Occipital lobe (tissue), 2 donors: ENCODE measurements around the gene GRK1. TPM values are rescaled to one million over a fixed set of nuclear protein-coding genes. Genes with fewer than 3 reads are reported as not detected.

ENCODE experiments used
- DNase-seq: peaks from one replicate; lab custom pipeline; 2025; lab: John Stamatoyannopoulos, UW
- total RNA-seq: library from RNA; depleted of rRNA; stranded (reverse); fragments of >200 nt; gene quantifications from one replicate; pipeline ENCODE4 v1.2.3, GENCODE V29; 2014

The GRK1 gene
- total RNA-seq, 1 donor from 2014 or later: not detected

DNA sequence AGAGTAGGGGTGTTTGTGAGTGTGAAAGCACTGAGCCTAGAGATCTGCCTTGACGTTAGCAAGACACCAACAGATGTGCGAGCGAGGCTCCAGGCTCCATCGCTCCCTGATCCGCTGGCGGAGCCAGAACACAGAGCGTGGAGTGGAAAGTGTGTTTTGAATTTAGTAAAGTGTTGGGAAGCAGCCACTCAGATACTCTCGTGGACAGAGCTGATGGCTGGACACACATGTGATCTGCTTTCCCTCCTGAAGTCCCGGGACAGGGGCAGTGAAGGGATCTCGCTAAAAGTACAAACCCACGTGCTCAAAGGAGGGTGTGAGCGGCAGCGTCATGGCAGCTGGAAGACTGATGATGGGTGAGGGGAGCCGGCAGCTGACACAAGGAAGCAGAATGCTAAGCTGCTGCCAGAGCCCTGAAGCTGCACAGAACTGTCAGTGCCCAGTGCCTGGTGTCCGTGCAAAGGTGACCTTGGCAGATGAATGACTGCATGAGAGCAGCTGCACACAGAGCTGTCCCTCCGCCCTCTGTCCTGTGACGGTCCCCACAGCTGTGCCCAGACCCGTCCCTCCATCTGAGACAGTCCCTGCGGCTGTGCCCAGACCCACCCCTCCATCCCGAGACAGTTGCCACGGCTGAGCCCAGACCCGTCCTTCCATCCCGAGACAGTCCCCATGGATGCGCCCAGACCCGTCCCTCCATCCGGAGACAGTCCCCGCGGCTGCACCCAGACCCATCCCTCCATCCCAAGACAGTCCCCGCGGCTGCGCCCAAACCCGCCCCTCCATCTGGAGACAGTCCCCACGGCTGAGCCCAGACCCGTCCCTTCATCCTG, 62.4 kb downstream of the GRK1 start:
- no peak for DNase-seq

DNA sequence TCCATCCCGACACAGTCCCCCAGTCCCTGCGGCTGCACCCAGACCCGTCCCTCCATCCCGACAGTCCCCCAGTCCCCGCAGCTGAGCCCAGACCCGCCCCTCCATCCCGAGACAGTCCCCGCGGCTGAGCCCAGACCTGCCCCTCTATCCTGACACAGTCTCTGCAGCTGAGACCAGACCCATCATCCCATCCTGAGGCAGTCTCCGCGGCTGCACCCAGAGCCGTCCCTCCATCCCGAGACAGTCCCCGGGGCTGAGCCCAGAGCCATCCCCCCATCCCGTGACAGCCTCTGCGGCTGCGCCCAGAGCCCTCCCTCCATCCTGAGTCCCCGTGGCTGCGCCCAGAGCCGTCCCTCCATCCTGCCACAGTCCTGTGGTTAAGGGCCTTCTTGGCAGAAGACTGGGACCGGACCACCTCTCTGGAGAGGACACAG, 63.3 kb downstream of the GRK1 start:
- no peak for DNase-seq

DNA sequence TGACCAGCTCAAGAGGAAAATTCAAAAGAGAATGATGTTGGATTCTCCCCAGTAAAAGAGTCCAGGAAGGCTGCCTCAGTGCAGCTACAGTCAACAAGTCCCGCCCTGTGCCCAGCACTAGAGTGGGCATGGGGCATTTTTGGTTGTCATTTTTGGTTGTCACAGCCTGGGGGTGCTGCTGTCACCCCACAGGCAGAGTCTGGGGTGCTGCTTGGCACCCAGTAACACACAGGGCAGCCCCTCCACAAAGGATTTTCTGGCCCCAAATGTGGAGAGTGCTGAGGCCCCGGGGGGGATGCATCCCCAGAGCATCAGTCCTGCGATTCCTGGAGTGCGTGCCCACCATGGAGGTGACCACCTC, 63.8 kb downstream of the GRK1 start:
- no peak for DNase-seq

DNA sequence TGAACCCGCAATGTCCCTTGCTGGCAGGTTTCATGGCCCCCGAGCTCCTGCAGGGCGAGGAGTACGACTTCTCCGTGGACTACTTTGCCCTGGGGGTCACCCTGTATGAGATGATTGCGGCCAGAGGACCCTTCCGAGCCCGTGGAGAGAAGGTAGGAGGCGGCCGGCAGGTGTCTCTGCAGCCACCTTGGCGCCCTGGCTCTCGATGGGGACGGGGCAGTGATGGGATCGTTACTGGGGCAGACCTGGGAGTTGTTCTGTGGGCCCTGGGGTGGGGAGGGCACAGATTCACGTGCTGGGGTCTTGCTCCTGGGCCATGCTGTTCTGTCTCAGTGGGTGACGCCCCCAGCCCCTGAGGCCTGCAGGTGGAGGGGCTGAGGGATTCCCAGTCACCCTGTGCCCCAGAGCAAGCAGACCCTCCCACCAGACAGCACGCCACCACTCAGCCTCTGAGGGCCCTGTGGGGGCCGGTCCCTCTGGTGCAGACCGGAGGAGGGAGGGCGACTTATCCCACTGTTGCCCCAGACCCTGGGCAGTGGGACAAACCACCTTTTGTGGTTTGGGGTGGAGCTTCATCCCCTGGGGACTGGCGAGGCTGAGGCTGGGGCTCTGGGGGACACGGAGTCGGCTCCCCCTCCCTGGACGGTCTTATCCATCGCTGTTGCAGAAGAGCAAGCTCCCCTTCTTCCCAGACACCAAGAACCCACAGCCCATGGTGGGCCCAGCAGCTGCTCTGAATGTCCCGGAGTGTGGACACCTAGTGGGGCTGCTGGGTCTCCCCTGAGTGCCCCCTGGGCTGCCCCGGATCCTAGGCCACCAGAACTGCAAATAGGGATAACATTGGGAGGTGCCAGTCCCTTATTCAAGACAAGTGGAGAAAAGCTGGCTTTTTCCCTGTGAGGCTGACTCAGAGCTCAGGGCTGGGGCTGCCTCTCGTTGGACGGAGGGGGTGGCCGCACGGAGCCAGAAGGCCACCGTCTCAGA, 64.5 kb downstream of the GRK1 start:
- DNase-seq: no peak

DNA sequence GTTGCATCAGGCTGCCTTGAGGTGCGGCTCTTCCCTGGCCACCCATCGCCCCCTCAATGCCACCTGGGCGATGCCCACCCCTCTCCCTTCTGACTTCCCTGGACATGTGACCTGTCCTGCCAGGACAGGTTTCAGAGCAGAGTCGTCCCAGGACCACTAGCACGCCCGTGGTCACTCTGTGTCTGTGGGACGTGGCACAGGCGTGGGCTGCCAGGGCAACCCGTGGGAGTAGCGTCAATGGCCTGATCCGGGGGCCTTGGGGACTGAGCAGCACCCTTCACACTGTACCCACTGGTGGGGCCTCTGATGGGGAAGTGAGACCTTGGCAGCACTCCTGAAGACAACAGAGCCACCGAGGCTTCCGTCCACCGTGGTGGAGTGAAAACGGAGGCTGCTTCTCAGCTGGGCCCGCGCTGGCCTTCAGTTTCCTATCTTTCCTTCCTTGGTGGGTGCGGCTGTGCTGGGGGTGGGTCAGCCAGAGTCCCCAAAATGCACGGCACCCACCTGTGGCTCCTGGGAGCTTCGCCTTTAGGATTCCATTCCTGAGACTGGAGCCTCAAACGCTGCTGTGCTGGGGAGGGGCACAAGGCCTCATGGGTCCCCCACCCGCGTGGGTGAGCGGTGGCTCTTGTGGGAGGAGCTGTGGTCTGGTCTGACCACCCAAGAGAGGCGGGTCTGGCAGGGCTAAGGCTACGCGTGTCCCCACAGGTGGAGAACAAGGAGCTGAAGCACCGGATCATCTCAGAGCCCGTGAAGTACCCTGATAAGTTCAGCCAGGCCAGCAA, 65.3 kb downstream of the GRK1 start:
- no peak for DNase-seq

DNA sequence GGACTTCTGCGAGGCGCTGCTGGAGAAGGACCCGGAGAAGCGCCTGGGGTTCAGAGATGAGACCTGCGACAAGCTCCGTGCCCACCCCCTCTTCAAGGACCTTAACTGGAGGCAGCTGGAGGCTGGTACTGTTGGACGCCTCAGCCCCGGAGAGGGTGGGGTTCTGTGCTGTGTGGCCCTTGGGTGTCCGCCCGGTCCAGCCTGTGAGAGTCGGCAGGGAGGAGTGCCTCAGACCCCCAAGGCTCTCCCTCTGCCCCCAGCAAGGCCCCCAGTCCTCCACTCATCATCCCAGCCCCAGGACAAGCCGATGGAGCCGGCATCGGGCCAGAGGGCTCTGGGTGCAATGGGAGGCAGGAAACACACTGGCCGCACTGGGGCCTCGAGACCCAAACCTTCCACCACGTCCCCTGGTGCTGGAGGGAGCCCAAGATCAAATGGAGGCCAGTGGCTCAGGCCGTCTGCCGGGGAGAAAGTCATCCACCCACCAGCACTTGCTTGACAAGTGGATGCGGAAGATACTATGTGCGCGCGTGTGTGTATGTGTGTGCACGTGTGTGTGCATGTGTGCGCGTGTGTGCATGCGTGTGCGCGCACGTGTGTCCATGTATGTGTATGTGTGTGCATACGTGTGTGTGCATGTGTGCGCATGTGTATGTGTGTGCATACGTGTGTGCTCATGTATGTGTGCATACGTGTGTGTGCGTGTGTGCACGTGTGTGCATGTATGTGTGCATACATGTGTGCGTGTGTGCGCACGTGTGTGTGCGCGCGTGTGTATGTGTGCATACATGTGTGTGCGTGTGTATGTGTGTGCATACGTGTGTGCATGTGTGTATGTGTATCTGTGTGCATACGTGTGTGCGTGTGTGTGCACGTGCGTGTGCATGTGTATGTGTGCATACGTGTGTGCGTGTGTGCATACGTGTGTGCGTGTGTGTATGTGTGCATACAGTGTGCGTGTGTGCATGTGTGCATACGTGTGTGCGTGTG, 66.2 kb downstream of the GRK1 start:
- DNase-seq: no peak

DNA sequence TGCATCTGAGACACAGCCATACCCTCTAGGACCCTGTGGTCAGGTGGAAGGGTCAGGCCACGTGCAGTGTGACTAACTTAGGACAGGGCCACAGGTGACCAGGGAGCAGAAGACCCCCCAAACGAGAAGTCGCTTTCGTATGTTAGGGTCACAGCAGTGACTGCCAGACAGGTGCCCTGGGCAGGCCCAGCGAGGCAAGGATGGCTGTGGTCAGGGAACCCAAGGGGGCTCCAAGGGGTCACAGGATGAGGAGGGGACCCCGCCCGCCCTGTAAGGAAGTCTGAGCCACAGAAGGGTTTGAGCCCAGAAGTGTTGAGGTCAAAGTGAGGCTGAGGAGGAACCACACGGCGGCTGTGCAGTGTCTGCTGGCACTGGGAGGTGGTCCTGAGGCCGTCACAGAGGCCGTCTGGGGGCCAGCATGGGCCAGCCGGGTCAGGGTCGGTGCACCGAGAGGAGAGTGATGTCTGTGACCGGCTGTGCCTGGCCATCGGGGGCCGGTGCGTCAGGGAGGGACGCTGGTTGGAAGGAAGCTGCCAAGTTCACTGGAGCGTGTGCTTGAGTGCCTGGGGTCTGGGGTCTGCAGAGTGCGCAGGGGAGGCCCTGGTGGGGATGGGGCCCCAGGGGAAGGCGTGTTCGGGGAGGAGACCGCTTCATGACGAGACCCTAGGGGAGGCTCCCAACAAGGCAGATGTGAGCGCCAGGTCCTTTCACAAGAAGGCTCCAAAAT, 67.2 kb downstream of the GRK1 start:
- DNase-seq: no peak

DNA sequence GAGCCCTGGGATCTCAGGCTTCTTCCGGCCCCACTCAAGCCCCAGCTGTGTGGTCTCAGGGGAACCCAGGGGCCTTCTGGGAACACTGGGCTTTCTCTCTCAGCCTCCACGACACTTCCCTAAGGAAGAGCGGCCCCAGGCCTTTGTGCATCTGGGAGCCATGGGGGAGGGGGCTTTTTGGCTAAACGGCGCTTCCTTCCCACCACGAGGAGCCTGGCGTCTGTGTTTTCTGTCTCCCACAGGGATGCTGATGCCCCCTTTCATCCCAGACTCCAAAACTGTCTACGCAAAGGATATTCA, 67.8 kb downstream of the GRK1 start:
- no peak for DNase-seq

DNA sequence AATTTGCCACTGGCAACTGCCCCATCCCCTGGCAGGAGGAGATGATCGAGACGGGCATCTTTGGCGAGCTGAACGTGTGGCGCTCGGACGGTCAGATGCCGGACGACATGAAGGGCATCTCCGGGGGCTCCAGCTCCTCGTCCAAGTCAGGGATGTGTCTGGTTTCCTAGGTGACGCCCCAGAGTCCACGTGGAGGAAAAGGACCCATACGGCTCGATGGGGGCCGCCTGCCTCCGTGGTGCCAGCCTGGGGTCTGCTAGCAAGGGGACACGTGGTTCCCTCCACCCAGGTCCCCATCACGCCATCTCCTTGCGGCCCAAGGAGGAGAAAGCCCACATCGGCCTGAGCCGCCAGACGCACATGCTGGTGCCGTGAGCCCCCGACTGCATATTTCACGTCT, 68.2 kb downstream of the GRK1 start:
- DNase-seq: no peak

DNA sequence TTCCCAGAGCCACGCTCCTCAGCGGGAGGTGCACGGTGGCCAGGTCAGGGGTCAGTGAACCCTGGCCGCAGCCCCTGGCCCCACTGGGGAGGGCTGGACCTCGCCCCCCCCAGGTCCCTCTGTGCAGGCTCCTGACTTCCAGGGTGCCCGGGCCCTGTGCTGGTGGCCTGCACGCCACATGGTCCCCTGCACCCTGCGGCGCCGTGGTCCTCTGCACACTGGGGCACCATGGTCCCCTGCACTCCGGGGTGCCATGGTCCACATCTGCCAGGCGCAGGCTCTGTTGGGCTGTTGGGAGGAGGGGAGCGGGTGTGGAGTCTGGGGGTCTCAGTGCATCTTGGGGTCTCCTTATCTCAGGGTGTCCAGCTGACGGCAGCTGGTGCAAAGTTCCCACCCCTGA, 68.7 kb downstream of the GRK1 start:
- DNase-seq: no peak

DNA sequence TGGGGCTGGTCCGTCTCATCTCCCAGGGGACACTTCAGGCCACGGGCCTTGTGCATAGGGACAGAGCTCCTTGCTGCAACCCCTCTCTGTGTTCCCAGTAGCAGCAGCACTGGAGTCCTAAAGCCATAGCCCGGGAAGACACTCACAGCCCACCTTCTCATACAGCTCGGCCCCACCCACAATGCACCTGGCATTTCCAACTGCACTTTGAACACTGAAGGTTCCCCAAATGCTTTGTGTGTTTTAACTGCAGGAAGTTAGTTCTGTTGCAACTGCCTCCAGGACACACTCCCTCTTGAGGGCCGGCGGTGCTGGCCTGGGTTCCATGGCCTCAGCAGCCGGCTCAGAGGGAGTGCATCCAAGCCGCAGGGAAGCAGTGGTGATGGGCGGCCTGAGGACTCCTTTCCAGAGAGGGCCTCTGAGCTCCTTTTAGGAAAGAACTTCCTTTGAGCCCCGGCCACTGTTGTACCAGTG, 69.3 kb downstream of the GRK1 start:
- no peak for DNase-seq

DNA sequence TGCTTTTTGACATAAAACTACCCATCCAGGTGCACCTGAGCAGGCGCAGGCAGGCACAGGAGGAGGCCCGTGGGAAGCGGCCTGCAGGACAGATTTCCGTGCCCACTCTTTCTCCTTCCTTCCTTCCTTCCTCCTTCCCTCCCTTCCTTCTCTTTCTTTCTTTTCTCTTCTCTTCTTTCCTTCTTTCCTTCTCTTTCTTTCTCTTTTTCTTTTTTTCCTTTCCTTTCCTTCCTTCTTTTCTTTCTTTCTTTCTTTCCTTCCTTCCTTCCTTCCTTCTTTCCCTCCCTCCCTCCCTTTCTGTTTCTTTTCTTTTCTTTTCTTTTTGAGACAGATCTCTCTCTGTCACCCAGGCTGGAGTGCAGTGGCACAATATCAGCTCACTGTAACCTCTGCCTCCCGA, 70.8 kb downstream of the GRK1 start:
- no peak for DNase-seq

DNA sequence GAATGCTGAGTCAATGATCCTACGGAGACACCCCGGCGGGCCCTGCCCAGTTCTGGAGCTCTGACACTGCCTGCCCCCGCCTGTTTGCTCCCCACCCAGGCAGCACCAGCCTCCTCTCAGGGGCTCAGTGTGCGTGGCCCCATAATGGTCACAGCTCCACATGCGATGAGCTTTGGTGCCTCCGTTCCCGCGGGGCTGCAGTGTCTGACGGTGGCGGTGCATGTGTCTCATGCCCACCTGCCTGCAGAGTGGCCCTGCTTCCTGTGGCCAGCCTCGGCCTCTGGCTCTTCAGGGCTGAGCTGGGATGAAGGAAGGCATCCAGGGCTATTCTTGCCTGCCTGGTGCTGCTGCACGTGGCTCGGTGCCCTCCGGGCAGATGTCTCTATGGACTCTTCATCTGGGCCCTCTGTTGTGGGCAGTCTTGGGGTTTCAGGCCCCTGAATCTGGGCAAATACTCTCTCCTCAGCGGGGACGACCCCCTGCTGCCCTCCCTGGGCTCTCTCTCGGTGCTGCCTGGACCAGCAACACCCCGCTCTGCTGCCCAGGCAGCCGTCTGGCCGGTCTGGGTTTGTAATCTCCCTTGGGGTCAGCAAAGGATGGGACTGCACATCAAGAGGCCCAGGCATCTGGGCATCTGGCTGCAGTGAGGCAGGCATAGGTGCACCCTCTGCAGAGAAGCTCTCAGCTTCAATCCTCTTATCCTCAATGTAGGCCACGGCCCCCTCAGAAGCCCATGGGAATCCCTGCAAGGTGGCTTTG, 72.7 kb downstream of the GRK1 start:
- no peak for DNase-seq

DNA sequence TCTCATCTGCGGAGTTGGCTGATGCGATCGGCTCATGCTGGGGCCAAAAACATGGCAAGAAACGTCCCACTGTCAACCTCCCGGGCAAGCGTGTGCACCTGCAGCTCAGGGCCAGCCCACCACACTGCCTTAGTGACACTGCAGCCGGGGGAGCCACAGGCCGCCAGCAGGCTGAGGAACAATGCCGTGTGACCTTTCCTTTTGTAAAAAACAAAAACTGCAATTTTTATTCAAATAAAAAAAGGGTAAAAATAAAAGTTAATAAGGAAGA, 73.2 kb downstream of the GRK1 start:
- DNase-seq: no peak

DNA sequence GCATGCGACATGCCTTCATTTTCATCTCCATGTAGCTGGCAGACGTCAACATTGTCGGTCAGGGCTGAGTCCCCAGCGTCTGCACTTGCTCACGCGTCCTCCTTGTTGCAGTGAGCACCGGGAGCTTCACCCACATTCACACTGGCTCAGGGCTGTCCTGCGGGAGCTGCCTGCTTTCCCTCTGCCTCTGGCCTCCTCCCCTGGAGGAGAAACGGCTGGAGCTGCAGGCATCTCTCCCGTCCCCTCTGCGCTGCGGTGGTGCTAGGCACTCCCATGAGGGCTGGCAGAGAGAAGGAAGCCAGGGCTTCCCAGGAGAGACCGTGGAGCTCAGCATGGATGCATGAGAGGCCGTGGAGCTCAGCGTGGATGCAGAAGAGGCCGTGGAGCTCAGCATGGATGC, 73.6 kb downstream of the GRK1 start:
- DNase-seq: no peak

DNA sequence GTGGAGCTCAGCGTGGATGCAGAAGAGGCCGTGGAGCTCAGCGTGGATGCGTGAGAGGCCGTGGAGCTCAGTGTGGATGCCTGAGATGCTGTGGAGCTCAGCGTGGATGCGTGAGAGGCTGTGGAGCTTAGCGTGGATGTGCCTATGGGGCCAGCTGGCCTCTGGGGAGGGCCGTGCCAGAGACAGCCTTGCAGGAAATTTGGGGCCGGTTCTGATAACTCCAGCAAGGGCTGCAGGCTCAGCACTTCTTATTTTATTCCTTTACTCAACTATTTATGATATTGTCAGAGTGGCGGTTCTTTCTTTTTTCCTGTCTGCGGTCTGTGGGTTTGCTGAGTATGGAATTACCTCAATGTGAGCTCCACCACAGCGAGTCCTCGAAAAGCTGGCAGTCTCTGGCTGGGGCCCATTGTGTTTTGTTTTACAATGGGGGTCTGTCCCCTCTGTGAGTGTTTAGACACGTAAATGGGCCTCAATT, 74.2 kb downstream of the GRK1 start:
- no peak for DNase-seq

DNA sequence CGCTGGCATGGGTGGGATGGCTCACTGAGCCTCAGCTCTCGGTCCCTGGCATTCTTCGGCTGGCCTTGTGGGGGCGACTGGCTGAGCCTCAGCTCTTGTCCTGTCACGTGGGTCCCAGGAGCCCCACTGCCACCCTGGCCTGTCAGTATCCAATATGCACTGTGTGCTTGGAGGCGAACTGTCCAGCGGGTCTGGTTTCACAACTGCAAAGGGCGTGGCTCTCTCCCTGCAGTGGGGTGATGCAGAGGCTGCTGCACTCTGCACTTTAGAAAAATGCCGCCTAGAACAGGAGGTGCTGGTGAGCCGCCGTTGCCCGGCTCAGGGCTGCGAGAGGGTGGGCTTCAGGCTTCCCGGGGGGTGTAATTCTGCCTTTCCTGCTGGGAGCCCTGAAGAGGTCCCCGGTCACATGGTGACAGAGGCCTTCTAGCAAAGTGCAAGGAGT, 75.0 kb downstream of the GRK1 start:
- no peak for DNase-seq

DNA sequence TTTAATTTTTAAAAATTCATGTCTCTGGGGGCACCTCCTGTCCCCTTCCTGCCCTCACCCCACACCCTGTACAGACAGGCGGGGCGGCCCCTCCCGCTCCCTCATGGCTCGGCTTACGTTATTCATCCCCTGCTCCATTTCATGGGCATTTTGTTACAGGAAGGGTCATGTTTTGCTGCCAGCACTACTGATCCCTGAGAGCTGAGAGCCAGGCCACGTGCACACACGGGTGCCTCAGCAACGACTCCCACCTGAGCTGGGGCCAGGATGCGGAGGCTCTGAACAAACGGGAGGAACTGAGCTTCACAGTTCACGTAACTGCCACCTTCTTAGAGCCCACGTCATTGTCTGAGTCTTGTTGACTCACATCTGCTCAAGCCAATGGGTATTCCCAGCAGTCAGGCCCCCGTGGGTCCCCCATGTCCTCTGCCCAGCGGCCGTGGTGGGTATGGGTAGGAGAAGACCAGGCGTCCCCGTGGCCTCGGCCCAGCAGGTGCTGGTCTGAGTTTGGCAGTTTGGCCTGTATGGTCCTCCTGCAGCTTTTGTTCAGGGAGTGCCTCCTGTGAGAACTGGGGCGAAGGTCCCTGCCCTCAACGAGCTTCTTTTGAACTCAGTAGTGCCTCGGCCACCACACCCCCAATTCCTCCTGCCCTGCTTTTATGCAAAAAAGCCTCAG, 75.6 kb downstream of the GRK1 start:
- DNase-seq: no peak
